Measurements from ENCODE around the gene MBOAT2. TPM values are rescaled to one million over a fixed set of nuclear protein-coding genes. Genes with fewer than 3 reads are reported as not detected.

MBOAT2 gene
- total RNA-seq, 1 donor from 2014 or later, result 1.7 TPM

GRCh38 chr2:9037166-9037565, 33.7 kb upstream of the MBOAT2 start:
- Mint-ChIP-seq H3K4me1 (no peaks in the 10 kb centered on the region), H3K4me3 (no peak overlapping the region), H3K27ac (no peak overlapping the region), H3K9me3 (peaks cover 6% of the 10 kb centered on the region), H3K27me3 (peaks cover 11% of the 10 kb centered on the region), H3K36me3 (ENCODE audit: low read depth) (no peaks in the 10 kb centered on the region)
- DNase-seq, result no peak
- intact Hi-C loops (cut with micrococcal nuclease), result no loop called here
- TF ChIP-seq CTCF (IDR thresholded peaks at IDR 0.05), result no peak
- ATAC-seq (ENCODE audit: low read depth), result no peak
- CTCF ChIA-PET, result no interaction called here
- POLR2A ChIA-PET, result no interaction called here

GRCh38 chr2:9033385-9034168, 30.1 kb upstream of the MBOAT2 start:
- ATAC-seq (ENCODE audit: low read depth) (no peak), DNase-seq (no peak)
- no peak for TF ChIP-seq CTCF (IDR thresholded peaks at IDR 0.05)
- no peak overlapping the region for H3K4me3 Mint-ChIP-seq
- peaks cover 6% of the 10 kb centered on the region for H3K9me3 Mint-ChIP-seq
- ChIA-PET POLR2A (no interaction called here), CTCF (no interaction called here)
- H3K27ac Mint-ChIP-seq, result no peak overlapping the region
- intact Hi-C loops (cut with micrococcal nuclease), result no loop called here
- no peaks in the 10 kb centered on the region for H3K36me3 Mint-ChIP-seq (ENCODE audit: low read depth)
- H3K27me3 Mint-ChIP-seq, result peaks cover 28% of the 10 kb centered on the region
- H3K4me1 Mint-ChIP-seq, result no peaks in the 10 kb centered on the region

GRCh38 chr2:9032536-9033255, 29.2 kb upstream of the MBOAT2 start:
- intact Hi-C loops (cut with micrococcal nuclease), result no loop called here
- peaks cover 24% of the 10 kb centered on the region for H3K27me3 Mint-ChIP-seq
- H3K4me1 Mint-ChIP-seq, result no peaks in the 10 kb centered on the region
- no peaks in the 10 kb centered on the region for H3K36me3 Mint-ChIP-seq (ENCODE audit: low read depth)
- ATAC-seq (ENCODE audit: low read depth) (no peak), DNase-seq (no peak)
- no peak overlapping the region for H3K4me3 Mint-ChIP-seq
- POLR2A ChIA-PET, result no interaction called here
- no peak overlapping the region for H3K27ac Mint-ChIP-seq
- CTCF ChIA-PET, result no interaction called here
- H3K9me3 Mint-ChIP-seq, result no peaks in the 10 kb centered on the region
- no peak for TF ChIP-seq CTCF (IDR thresholded peaks at IDR 0.05)

- Mint-ChIP-seq H3K27ac (no peak overlapping the region), H3K4me3 (no peak overlapping the region), H3K9me3 (no peaks in the 10 kb centered on the region), H3K27me3 (peaks cover 25% of the 10 kb centered on the region), H3K4me1 (no peaks in the 10 kb centered on the region), H3K36me3 (ENCODE audit: low read depth) (no peaks in the 10 kb centered on the region)
- ChIA-PET CTCF (no interaction called here), POLR2A (no interaction called here)
- DNase-seq (no peak), ATAC-seq (ENCODE audit: low read depth) (no peak)
- intact Hi-C loops (cut with micrococcal nuclease), result no loop called here
- no peak for TF ChIP-seq CTCF (IDR thresholded peaks at IDR 0.05)
Measured at GRCh38 chr2:9032121-9032520, 28.6 kb upstream of the MBOAT2 start.

- intact Hi-C loops (cut with micrococcal nuclease), result no loop called here
Measured at GRCh38 chr2:9031246-9031645, 27.8 kb upstream of the MBOAT2 start.

More at GRCh38 chr2:9031246-9031645, 27.8 kb upstream of the MBOAT2 start:
- no peak for TF ChIP-seq CTCF (IDR thresholded peaks at IDR 0.05)
- Mint-ChIP-seq H3K4me3 (no peak overlapping the region), H3K27ac (no peak overlapping the region), H3K36me3 (ENCODE audit: low read depth) (no peaks in the 10 kb centered on the region), H3K27me3 (peaks cover 25% of the 10 kb centered on the region), H3K4me1 (no peaks in the 10 kb centered on the region), H3K9me3 (no peaks in the 10 kb centered on the region)
- ATAC-seq (ENCODE audit: low read depth), result no peak
- no peak for DNase-seq
- ChIA-PET POLR2A (no interaction called here), CTCF (no interaction called here)
